ENCODE measurements around the gene ANO2. TPM values are rescaled to one million over a fixed set of nuclear protein-coding genes. Genes with fewer than 3 reads are reported as not detected.

The ANO2 gene
- total RNA-seq (2021; fragmentation: NEBNext Ultra II Directional; extraction: Animal tissue kit (Norgen Biotek cat#: 25700)), result under 1 TPM in 3 of 6 experiments, not detected in 3; 0.15 to 0.51 (median 0.25) TPM
- long read RNA-seq, result 0 reads

- Mint-ChIP-seq H3K4me1 (ENCODE audit: low read depth) (peaks cover 5% of the 10 kb centered on the region; the same call in 1 of the 2 replicates), H3K36me3 (ENCODE audit: low read depth) (no peaks in the 10 kb centered on the region), H3K9me3 (no peaks in the 10 kb centered on the region), H3K27ac (no peak within 1 kb of the TSS), H3K4me3 (peak within 1 kb of the TSS; percentile 63), H3K27me3 (ENCODE audit: insufficient read depth) (peaks cover 49% of the 10 kb centered on the region)
- TF ChIP-seq, protein P1, sequence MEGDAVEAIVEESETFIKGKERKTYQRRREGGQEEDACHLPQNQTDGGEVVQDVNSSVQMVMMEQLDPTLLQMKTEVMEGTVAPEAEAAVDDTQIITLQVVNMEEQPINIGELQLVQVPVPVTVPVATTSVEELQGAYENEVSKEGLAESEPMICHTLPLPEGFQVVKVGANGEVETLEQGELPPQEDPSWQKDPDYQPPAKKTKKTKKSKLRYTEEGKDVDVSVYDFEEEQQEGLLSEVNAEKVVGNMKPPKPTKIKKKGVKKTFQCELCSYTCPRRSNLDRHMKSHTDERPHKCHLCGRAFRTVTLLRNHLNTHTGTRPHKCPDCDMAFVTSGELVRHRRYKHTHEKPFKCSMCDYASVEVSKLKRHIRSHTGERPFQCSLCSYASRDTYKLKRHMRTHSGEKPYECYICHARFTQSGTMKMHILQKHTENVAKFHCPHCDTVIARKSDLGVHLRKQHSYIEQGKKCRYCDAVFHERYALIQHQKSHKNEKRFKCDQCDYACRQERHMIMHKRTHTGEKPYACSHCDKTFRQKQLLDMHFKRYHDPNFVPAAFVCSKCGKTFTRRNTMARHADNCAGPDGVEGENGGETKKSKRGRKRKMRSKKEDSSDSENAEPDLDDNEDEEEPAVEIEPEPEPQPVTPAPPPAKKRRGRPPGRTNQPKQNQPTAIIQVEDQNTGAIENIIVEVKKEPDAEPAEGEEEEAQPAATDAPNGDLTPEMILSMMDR (IDR thresholded peaks at IDR 0.05), result no peak
- DNase-seq, result no peak
Observed at GRCh38 chr12:5945071-5946008, at the start of gene ANO2. TSS of gene ANO2 (minus strand) at chr12:5945259. CDS start at chr12:5945217, 42 bp downstream.

DNA sequence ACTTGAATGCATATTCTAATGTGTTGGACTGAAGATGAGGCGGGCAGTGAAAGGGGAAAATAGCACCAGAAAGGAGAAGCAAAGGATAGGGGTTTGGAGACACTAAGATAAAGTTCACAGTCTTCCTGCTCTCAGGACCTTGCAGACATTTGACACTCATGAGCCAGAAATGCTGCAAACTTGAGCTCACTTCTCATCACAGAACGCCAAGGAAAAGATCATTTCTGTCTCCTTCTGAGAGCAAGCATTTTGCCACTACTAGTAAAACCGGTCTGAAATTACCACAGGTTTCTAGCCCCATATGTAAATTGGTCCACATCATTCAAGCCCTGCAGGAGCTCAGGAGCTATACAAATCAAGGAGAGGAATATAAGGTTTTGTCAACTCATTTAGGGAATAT lies 44.6 kb upstream of the ANO2 start:
- Mint-ChIP-seq H3K27me3 (ENCODE audit: insufficient read depth) (peaks cover 8% of the 10 kb centered on the region), H3K4me3 (no peak overlapping the region), H3K27ac (no peak overlapping the region), H3K36me3 (ENCODE audit: low read depth) (no peaks in the 10 kb centered on the region), H3K4me1 (ENCODE audit: low read depth) (peaks cover 6% of the 10 kb centered on the region), H3K9me3 (no peaks in the 10 kb centered on the region)
- DNase-seq, result no peak
- TF ChIP-seq, protein P1 (IDR thresholded peaks at IDR 0.05), result no peak

DNA sequence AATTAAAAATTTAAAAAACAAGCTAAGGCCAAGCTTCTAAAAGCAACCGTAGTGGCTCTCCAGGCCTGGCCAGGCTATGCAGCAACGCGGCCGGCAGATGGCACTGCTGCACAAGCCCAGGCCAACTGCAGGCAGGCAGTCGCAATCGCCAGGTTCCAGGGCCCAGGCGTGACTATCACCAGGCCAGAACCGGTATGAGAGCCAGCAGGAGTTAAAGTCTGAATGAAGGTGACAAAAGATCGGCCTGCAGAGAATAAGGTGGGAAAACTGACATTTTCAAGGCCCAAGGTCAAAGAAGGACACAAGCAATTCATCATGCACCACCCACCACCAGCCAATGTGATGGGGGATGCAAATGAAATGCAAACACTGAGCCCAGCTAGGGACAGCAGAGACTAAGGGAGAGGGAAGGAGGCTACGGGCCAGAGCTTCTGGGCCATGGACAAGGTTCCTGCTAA lies 43.6 kb upstream of the ANO2 start:
- DNase-seq, result peak; percentile 62
- TF ChIP-seq, protein P1 (IDR thresholded peaks at IDR 0.05), result peak; percentile 97
- Mint-ChIP-seq H3K27me3 (ENCODE audit: insufficient read depth) (peaks cover 8% of the 10 kb centered on the region), H3K27ac (no peak overlapping the region), H3K4me3 (no peak overlapping the region), H3K9me3 (no peaks in the 10 kb centered on the region), H3K4me1 (ENCODE audit: low read depth) (peaks cover 6% of the 10 kb centered on the region), H3K36me3 (ENCODE audit: low read depth) (no peaks in the 10 kb centered on the region)

DNA sequence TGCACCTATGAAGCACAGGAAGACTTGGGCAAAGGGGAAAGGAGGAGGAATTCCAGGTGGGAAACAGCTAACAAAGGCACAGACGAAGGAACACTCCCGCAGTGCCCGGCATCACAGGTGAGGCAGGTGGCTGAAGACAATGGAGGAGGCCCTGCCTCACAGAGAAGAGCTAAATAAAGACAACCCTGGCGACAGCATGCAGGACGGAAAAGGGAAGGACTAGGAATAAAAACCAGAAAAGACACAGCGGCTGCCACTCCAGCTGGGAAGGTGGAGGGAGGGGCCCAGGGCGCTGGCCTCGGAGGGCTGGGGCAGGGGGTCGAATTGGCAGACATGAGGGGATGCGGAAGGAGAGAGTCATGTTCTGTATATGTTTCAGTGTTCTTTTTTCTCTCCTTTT lies 43.0 kb upstream of the ANO2 start:
- no peak overlapping the region for H3K4me3 Mint-ChIP-seq
- DNase-seq, result no peak
- peaks cover 8% of the 10 kb centered on the region for H3K27me3 Mint-ChIP-seq (ENCODE audit: insufficient read depth)
- no peaks in the 10 kb centered on the region for H3K36me3 Mint-ChIP-seq (ENCODE audit: low read depth)
- peaks cover 6% of the 10 kb centered on the region for H3K4me1 Mint-ChIP-seq (ENCODE audit: low read depth)
- no peaks in the 10 kb centered on the region for H3K9me3 Mint-ChIP-seq
- H3K27ac Mint-ChIP-seq, result no peak overlapping the region
- TF ChIP-seq, protein P1 (IDR thresholded peaks at IDR 0.05), result no peak

- Mint-ChIP-seq H3K27me3 (ENCODE audit: insufficient read depth) (peaks cover 7% of the 10 kb centered on the region), H3K36me3 (ENCODE audit: low read depth) (no peaks in the 10 kb centered on the region), H3K4me3 (no peak overlapping the region), H3K9me3 (no peaks in the 10 kb centered on the region), H3K27ac (no peak overlapping the region), H3K4me1 (ENCODE audit: low read depth) (peaks cover 6% of the 10 kb centered on the region)
- no peak for DNase-seq
- TF ChIP-seq, protein P1 (IDR thresholded peaks at IDR 0.05), result no peak
Observed at GRCh38 chr12:5987573-5987972, 42.5 kb upstream of the ANO2 start.

Data from HFFc6 (cell line).